T47D (cell line): ENCODE data around the gene C14orf180.

Source experiments
- DNase-seq, 2 experiments: peaks; one replicate each; pipeline versions ENCODE4 v3.0.0 to v3.0.0-alpha.2; 2011 to 2012; ENCODE audit warnings: low read depth in 1 of 2, low spot score in 1 of 2
- JUND ChIP-seq: IDR thresholded peaks from 2 replicates; pipeline ENCODE4 v1.6.1; 2012; ENCODE audit warnings: low read depth
- in situ Hi-C: cut with HindIII; loops from 2 replicates; pipeline ENCODE4 v1.10.0; 2016; ENCODE audit warnings: low sequenced_read_pairs, low pct_unique_long_range_greater_than_20kb

Gene C14orf180

DNA sequence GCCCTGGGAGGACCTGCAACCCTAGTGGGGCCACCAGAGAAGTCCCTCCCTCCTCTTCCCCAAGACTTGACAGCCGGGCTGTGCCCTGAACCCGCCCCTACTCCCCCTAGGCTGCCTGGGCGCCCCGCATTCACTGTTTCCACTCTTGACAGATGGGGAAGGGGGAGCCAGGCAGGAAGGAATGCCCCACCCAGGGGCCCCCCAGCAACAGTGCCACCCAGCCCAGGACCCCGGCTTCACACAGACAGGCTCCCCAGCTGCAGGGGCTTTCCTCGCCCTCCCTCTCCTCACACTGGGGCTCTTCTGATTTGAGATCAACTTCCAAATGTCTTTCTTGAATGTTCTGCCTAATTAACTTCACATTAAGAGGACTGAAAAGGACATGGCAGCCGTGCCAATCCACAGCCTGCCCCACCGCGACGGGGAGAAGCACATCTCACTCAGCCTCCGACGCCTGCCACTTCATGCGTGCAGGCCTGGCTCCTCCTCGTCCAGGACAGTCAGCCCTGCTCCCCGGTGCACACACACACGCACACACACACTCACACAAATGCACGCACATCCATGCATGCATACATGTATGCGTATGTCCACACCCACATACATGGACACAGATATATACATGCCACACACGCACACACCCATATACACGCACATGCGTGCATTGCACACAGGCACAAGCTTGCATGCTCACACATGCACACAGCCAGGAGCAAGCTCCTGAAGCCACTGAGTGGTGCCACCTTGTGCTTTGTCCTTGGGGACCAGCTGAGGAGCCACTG, 19.6 kb upstream of the C14orf180 start:
- no peak for TF ChIP-seq JUND
- DNase-seq: no peak
- in situ Hi-C loops: no loop called here

DNA sequence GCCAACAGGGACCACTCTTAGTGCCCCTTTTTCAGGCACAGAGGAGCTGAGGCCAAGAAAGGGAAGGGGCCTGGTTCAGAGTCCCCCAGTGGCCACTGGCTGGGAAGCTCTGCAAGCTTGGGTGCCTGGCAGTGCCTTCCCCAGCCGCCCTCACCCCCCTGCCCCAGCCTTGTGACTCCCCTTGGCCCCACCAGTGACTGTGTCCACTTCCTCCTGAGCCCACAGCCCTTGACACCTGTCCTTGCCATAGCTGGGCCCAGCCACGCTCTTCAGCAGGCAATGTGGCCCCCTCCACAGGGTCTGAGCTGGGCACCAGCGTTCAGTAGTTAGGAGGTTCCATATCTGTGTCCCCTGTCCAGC, 19.0 kb upstream of the C14orf180 start:
- DNase-seq: no peak
- in situ Hi-C loops: no loop called here
- no peak for TF ChIP-seq JUND

DNA sequence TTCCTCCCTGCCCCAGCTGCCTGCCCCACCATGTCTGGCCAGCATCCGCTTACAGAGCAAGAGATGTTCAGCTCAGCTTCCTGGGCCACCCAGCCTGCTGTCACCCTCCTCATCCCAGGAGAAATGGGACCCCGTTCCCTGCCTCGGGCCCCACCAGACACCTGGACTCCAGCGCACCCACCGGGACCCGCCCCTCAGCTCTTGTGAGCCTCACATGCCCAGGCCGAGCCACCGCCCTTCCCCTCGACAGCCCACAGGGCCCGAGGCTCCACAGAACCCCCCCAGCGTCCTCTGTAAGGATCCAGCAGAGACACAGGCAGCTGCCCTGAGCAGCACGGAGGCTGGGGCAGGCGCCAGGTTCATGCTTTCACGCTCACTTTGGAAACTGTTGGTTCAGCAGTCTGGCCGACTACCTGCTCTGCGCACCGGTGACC, 18.4 kb upstream of the C14orf180 start:
- TF ChIP-seq JUND: no peak
- in situ Hi-C loops: no loop called here
- DNase-seq: no peak

DNA sequence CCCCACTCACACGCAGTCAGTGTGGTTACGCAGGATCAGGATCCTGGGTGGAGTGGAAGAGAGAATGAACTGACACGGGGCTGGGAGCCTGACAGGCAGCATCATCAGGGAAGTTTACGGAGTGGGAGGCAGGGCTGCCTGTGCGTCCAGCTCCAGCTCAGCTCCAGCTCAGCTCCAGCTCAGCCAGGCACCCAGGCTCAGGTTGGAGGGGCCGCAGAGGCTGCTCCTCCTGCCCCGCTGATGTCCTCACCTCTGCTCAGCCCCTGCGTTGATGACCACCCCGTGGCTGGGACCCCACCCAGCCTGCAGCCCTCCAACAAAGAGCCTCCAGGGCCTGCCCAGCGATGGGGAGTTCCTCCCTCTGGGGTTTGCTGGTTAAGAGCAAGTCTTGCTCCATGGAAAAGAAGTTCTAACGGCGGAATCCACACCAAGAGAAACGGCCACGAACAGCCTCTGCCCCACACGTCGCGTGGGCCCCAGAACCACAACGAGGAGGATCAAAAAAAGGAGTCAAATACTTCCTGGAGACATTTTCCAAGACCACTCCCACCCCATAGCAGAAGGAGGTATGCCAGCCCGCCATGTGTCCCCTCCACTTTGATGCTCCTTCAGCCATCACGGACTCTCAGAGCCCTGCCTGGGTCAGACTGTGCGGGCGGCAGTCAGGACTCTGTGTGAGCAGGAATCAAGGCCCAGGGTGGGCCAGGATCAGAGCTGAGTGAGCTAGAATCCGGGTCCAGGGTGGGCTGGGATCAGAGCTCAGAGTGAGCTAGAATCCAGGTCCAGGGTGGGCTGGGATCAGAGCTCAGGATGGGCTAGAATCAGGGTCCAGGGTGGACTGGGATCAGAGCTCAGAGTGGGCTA, 17.7 kb upstream of the C14orf180 start:
- DNase-seq: no peak
- in situ Hi-C loops: no loop called here
- TF ChIP-seq JUND: no peak

DNA sequence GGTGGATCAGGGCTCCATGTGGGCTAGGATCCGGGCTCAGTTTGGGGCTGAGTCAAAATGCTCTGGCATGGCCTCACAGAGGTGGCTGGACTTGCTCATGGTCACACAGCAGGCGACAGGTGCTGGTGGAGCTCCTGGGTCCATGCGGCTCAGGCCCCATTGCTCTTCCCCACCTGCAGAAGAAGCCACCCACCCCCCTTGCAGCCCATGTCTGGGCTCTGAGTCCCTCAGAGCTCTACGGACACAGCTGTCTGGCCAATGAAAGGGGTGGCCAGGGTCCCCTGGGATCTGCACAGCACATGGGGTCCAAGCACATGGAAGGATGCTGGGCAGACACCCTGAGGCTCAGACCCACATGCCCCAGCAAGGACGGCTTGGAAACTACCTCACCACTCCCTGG, 17.0 kb upstream of the C14orf180 start:
- no peak for DNase-seq
- in situ Hi-C loops: no loop called here
- TF ChIP-seq JUND: no peak

DNA sequence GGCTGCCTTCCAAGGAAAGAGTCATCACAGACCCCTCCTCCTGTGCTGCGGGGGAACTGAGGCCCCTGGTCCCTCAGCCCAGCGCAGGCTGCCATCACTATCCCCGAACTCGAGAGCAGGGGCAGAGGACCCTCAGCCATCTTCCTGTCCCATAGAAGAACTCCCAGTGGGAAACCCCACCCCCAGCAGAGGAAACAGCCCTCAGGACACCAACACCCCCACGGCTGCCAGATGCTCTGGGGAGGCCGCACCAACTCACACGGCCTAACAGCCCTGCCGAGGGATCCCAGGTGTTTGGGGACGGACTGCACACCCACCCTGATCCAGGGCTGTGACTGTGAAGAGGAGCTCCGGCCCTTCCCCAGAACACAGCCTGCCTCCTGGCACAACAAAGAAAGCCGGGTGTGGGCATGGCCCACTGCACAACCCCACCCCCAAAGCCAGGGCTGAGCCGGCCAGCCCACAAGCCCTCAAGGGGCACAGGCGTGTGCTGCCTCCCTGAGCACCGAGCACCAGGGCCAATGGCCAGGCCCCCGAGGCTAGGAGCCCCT, 16.3 kb upstream of the C14orf180 start:
- TF ChIP-seq JUND: no peak
- in situ Hi-C loops: no loop called here
- no peak for DNase-seq

DNA sequence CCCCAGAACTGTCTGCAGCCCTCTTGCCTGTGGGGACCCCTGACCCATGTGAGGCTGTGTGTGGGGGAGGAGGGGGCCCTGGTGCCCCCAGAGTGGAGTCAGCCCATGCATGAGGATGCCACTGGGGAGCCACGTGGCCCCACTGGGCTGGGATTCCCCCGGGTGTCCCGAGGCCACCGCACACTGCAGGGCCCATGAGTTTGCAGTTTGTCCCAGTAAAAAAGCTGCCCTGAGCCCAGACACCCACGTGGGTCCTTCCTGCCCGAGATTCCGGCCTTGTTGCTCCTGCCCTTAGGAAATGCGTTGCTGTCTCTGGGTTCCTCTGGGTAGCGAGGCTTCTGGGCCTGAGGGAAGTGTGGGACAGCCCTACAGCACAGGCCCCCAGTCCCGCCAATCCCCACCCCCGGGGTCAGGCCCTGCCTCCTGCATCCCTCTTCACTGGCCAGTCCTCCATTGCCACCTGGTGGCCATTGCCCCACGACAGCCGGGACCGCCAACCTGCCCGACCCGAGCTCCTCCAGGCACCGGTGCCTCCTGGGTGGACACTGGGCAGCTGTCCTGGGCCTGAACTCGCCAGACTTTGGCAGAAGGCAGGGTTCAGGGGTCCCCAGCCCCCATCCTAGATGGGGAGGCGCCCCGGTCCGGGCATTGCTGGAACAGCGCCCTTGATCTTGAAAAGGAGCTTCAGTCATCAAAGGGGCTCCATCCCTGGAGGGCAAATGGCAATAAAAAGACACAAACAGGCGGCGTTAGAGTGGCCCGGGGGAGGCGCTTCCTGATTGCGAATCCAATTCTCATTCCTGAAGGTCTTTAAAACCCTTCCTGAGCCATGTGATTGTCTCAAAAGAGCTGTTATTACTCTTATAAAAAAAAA, 15.6 kb upstream of the C14orf180 start:
- DNase-seq: peak; percentile 72 to 99
- no peak for TF ChIP-seq JUND
- in situ Hi-C loops: no loop called here

DNA sequence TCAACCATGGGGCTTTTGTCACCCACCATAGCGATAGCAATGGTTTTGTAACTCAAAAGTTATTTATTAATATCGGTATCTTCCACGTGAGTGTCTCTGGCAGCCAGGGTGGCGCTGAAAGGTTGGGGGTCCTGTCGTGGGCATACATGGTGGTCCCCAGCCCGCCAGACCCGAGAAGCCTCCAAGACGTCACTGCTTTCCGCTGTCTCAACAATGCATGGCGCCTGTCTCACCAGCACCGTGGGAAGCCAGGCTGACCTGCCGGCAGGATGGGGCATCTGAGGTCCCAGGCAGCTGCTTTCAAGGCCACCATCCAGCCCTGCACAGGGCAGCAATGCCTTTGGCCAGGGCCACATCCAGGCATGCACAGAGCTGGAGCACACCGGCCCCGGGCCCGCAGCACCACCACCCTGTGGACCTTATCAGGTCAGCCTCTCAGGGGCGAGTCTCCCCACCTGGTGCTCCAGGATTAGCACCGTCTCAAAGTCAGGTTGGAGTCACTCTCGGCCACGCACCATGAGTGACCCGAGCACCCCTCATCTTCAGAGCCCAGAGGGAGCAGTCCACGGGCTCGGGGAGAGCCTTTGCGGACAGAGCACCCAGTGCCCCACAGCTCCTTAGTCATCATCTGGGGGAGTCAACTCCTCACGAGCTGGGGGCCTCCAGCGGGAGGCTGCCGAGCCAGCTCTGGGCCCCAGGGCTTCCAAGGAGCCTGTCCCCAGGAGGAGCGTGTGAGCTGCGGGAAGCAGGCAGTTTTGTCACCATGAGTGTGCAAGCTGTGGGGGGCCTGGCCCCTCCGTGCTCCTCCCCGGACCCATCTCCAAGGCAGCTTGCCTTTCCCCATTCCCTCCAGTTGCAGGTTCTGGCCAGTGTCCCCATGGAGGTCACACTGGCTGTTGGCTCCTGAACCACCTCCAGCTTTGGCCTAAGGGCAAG, 14.6 kb upstream of the C14orf180 start:
- in situ Hi-C loops: no loop called here
- no peak for DNase-seq
- no peak for TF ChIP-seq JUND

DNA sequence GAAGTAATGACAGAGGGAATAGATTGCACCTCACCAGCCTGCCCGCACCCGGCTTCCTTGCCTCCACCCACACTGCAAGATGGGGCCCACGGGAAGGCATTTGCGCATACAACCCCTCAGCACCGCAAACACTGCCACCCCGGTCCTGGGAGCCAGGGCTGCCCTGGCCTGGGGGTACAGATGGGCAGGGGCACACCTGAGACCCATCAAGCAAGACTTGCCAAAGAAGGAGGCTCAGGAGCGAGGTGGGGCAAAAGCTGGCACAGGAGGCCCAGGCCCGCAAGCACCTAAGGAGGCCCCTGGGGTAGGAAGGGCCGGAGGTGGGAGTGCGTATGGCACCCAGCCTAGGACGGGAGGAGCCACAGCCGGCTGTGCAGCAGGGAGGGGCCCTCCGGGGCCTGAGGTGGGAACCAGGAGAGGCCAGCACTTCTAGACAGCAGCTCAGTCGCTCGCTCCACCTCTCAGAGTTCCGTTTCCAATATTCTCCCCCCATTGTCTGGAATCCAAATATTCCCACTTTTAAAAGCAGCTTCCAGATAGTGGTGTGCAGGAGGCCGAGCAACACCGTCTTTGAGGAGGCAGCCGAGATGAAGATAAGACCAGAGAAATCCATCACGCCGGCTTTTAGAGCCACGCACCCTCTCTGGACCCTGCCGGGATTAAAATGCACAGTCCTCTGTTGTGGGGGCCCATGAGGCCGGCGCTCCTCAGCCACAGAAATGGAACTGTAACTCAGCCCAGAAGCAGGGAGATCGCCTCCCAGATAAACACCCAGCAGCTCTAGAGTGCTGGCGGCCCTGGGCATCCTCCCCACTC, 12.2 kb upstream of the C14orf180 start:
- in situ Hi-C loops: no loop called here
- TF ChIP-seq JUND: no peak
- DNase-seq: no peak

DNA sequence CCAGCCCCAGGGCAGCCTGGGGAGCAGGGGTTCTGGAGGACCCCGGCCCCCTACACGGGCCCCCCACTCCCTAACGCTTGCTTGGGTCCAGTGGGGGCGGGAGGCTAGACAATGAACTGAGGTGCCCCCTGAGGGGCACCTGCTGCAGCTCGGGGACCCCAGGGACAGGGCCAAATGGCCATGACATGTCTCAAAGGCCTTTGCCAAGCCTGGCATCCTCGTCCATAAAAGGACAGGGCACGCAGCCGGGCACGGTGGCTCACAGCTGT, 11.7 kb upstream of the C14orf180 start:
- DNase-seq: no peak
- in situ Hi-C loops: no loop called here
- no peak for TF ChIP-seq JUND

DNA sequence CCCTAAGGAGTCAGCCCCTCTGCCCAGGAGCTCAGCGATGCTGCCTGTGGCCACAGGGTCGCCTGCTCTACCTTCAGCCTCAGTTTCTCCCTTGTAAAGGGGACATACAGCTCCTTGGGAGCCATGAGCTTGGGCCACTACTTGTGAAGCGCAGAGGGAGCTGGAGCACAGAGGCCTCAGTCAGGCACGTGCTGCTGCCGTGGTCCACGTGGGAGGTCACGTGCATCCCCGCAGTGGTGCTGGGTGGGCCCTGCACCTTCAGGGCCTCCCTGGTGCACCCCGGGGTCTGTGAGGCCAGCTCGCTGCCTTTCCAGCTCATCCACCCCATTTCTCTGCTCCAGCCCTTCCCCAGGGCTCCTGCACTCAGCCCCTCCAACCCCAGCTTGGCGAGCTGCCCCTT, 10.9 kb upstream of the C14orf180 start:
- no peak for TF ChIP-seq JUND
- no peak for DNase-seq
- in situ Hi-C loops: no loop called here
